Stimulated activated CD4-positive, alpha-beta T cell treated with anti-CD3 and anti-CD28 coated beads, TNF-alpha, amount 100 ng/mL, for 24 hours (primary cell): Measurements from ENCODE around the gene SFTPB.
"Not testable (repeated sequence)": the region's sequence is repeated elsewhere in the genome, so short reads cannot be mapped to it uniquely, and the experiment has no call there.

ENCODE experiments used
- DNase-seq, 3 experiments: peaks; one replicate each; pipeline ENCODE4 v3.0.0-alpha.2; 2020; ENCODE audit warnings: low read depth in 3 of 3

The SFTPB gene

GRCh38 chr2:85656468-85656867 is 11.5 kb downstream of the SFTPB start:
- no peak for DNase-seq

- DNase-seq, result no peak
Observed at GRCh38 chr2:85655961-85656417, 12.0 kb downstream of the SFTPB start.

- DNase-seq, result no peak
Observed at GRCh38 chr2:85653996-85654395, 14.0 kb downstream of the SFTPB start.

GRCh38 chr2:85652056-85652455 is 15.9 kb downstream of the SFTPB start:
- no peak for DNase-seq

GRCh38 chr2:85651097-85651496 is 16.9 kb downstream of the SFTPB start:
- no peak for DNase-seq

GRCh38 chr2:85650456-85650855 is 17.5 kb downstream of the SFTPB start:
- DNase-seq, result no peak

- no peak for DNase-seq
Observed at GRCh38 chr2:85649201-85650190, 18.5 kb downstream of the SFTPB start.

GRCh38 chr2:85648619-85649018 is 19.4 kb downstream of the SFTPB start:
- DNase-seq, result no peak

GRCh38 chr2:85647823-85648526 is 20.0 kb downstream of the SFTPB start:
- DNase-seq, result no peak

GRCh38 chr2:85646166-85646565 is 21.8 kb downstream of the SFTPB start:
- no peak for DNase-seq

GRCh38 chr2:85644909-85645308 is 23.1 kb downstream of the SFTPB start:
- DNase-seq, result no peak

GRCh38 chr2:85642725-85643124 is 25.3 kb downstream of the SFTPB start:
- no peak for DNase-seq

GRCh38 chr2:85635636-85636035 is 32.4 kb downstream of the SFTPB start:
- no peak for DNase-seq

GRCh38 chr2:85635011-85635410 is 33.0 kb downstream of the SFTPB start:
- no peak for DNase-seq

GRCh38 chr2:85631316-85631715 is 36.7 kb downstream of the SFTPB start:
- no peak for DNase-seq

- no peak for DNase-seq
Observed at GRCh38 chr2:85628658-85629057, 39.3 kb downstream of the SFTPB start.

- no peak for DNase-seq
Observed at GRCh38 chr2:85623991-85624390, 44.0 kb downstream of the SFTPB start.

GRCh38 chr2:85621338-85621737 is 46.7 kb downstream of the SFTPB start:
- DNase-seq, result no peak

- no peak for DNase-seq
Observed at GRCh38 chr2:85619617-85620016, 48.4 kb downstream of the SFTPB start.

- DNase-seq, result not testable (repeated sequence)
Observed at GRCh38 chr2:85617723-85618122, 50.3 kb downstream of the SFTPB start.

- DNase-seq, result no peak
Observed at GRCh38 chr2:85615413-85615728, 52.6 kb downstream of the SFTPB start.

GRCh38 chr2:85614757-85615156 is 53.2 kb downstream of the SFTPB start:
- not testable (repeated sequence) for DNase-seq
